GM19468 (cell line): ENCODE measurements around the gene ERO1A.
A peak's percentile ranks its signal among the peaks of the same experiment; 100 is the strongest.

ENCODE experiments used
- ATAC-seq: cut with Tn5 transposase; IDR thresholded peaks from one replicate; pipeline ENCODE4 v1.9.1; 2021; ENCODE audit warnings: mild to moderate bottlenecking, moderate library complexity, moderate number of reproducible peaks; ENCODE audit not compliant: unreplicated experiment; ENCODE audit errors: extremely low read depth

The ERO1A gene

DNA sequence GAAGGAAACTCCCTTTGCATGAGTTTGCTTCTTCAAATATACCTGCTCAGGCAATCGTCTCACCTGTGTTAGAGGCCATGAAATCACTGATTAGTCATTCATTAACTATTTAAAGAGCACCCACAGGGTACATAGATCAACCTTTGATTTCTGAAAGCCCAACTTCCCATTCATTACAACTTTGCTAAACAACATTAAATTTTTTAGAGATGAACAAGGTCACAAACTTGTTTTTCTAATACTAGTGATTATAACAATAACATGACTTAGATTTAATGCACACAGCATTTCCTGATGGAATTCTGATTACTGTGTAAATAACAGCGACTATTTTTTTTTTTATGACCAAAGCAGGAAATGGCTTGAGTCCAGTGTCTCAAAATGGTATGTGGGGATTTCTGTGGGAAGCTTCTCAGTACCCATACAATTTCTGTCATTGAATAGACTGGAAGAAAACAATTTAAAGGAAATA is 5.4 kb upstream of the ERO1A start:
- ATAC-seq = no peak

DNA sequence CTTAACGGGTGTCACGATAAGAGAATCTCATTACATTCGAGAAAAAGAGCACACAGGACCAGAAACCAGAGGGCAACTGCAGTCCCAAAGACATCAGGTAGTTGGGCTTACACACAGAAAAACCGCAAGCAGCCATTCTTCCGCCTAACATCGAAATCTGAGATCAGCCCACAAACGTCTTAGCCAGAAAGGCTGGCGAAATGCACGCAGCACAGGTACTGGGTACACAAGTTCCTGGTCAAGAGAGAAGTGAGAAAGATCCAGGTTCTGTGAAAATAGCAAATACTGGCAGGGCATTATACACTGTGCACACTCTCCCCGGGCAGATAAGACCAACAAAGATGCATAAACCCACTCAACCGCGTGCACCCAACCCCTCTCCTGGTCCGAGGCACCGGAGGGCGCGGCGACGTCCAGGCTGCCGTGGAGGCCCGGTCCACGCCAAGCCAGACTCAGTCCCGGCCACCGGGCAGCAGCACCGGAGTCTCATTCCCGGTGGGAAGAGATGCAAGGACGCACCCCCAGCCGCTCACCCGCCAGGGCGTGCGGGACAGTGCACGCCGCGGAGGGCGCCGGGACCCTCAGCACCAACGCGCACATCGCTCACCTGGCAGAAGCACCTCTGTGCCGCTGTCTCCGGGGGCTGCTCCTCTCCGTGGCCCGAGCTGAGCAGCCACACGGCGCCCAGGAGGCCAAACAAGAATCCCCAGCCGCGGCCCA is 437 bp downstream of the ERO1A start:
- ATAC-seq = peak; percentile 33

DNA sequence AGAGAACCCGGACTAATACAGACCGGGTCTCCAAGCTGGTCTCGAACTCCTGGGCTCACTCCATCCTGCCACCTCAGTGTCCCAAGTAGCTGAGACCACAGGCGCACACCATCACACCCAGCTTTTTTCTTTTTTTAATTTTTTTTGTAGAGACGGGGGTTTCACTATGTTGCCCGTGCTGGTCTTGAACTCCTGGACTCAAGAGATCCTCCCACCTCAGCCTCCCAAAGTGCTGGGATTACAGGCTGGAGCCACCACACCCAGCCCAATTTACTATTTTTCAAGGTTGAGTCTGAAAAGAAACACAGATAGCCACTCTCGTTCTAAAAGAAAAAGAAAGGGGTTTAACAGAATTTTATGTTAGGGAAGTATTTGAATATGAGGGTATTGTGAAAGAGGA is 1.8 kb downstream of the ERO1A start:
- no peak for ATAC-seq

DNA sequence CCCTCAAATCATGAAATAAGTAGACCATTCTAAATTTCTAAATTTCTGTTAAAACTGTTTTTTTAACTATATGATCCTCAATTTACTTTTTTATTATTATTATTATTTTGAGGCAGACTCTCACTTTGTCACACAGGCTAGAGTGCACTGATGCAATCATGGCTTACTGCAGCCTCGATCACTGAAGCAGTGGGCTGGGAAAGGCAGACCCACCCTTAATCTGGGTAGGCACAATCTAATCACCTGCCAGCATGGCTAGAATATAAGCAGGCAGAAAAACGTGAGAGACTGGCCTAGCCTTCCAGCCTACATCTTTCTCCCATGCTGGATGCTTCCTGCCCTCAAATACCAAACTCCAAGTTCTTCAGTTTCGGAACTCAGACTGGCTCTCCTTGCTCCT is 2.3 kb downstream of the ERO1A start:
- no peak for ATAC-seq

DNA sequence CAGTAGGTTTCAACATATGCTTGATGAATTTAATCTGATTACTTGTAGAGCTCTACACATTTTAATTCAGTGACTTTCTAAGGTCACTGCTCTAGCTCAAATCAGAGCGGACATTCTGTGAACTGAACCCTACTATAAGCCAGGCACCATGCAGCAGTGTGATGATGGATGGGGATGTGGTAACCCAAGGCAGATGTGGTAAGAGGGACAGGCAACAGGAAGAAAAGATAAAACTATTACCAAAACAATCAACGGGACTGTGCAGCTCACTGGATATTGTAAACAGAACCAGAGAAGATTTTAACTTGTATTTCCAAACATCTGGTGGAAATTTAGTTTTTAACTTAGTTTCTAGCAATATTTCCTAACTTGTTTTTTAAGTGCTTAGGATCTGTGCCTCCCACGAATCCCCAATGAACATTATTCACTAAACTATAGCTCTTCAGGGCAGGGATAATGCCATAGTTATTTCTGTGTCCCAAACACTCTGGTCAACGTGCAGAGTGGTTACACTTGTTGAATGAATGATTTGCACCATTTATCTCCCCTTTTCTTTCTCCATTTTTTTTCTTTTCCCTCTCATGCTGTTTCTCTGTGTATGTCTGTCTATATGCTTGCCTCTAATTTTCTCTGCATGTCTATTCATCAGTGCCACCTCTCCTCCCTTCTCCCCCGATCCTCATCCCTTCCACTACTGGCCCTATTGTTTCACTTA is 3.0 kb downstream of the ERO1A start:
- ATAC-seq = no peak

DNA sequence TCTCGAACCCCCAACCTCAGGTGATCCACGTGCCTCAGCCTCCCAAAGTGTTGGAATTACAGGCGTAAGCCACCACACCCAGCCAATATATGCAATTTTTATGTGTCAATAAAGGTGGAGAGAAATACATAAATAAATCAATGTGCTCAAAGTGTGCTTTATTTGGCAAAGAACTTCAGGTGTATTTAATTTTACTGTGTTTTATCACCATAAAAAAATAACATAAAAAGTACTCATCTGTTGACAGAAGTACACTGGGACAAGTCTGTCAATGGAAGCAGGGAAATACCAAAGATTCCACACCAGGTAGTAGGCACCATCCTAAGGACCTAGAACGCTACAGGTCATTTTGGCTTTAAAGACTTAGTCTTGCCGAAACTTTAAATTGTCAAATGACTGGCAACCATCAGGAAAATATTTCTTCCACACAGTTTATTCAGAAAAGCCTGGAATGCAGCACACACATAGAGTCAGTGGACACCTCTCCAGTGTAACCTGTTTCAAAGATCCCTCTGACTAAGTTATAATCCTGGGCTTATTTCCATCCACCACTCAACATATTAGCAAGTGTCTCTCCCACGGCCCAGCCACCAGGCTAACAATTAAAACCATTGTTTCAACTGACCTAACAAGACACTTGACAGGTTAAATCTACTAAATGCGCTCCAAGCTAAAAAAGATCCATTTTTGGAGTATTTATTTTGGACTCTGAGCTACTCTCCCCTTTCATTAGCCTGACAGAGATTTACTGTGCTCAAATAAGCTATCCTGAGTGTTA is 4.2 kb downstream of the ERO1A start:
- ATAC-seq = no peak

DNA sequence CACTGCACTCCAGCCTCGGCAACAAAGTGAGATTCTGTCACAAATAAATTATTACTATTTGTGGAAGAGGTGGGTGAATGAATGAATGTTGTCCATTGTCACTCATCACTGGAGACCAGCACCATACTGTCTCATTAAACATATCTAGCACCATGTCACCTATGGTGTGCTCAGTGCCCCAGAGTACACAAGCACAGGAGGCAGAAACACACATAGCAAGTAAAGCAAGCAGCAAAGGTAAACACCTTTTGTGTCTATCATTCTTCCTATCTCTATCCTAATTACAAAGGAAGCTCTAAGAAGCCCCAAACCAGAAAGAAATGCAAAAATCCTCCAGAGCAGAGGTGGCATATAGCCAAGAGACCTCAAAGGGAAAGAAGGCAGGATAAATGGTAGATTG is 9.2 kb downstream of the ERO1A start:
- no peak for ATAC-seq

DNA sequence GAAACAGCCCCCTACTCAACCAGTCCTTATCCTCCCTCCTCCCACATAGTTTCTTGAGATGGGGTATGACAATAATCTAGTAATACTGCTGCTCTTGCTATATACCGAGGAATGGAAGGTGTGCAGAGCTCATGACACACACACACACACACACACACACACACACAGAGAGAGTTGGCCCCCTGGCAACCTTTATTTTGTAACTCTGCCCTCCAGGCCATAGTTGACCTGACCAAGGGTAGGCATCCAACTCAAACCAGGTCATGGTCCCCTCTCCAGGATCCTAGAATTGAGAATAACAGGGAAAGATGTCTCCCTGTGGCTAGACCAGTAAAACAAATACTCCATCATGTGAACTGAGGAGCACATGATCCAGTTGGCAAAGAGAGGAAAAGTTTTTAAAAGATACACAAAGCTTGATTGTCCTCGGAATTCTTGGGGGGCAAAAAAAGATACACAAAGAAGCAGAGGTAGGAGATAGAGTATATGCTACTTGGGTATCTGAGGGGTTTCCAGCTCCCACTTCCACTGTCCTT is 11.3 kb downstream of the ERO1A start:
- no peak for ATAC-seq

DNA sequence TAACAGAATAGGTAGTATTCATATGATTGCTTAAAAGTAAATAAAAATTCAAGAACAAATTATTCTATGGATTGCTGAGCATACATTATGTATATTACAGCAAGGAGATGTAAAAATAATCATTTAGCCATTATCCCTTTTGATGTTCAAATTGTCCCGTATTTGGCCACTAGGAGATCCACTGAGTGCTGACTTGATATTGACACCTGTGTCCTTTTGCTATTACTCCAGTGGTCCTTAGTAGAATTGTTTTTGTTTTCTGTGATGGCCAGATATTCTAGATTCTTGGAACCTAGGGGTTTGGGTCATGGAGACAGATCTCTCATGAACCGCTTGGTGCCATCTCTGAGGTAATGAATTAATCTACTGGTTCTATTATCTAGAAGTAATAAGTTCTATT is 16.8 kb downstream of the ERO1A start:
- ATAC-seq = no peak

DNA sequence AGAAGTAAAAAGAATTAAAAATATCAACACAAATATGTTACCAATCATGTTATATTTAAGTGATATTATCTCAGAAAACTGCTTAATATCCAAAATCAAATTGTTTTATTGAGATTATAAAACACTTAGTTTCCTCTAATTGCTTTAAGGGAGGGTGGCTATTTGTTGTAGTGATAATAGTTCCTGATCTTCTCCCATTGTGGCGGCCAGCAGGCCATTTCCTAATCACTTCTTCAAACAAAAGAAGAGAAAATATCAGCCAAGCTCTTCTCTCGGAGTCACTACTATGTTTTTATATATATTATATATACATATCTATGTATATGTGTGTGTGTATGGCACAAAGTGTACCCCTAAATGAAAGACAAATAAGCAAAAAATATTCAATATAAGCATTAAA is 31.5 kb downstream of the ERO1A start:
- no peak for ATAC-seq

DNA sequence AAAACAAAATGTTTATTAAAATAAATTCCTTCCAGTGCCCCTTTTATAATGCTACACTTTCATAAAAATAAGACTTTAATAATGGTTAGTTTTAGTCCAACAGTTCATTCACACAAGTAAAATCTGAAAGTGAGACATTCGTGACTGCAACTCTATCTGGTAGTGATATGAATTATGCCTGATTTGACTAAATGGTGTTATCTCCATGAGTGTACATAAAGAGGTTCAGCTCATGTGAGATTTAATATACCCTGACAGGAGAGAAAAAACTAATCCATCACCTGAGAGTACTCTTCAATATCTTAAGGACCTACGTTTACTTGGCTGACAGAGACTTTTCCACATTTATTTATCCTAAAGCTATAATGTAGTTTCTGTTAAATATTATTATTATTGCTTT is 34.0 kb downstream of the ERO1A start:
- no peak for ATAC-seq

DNA sequence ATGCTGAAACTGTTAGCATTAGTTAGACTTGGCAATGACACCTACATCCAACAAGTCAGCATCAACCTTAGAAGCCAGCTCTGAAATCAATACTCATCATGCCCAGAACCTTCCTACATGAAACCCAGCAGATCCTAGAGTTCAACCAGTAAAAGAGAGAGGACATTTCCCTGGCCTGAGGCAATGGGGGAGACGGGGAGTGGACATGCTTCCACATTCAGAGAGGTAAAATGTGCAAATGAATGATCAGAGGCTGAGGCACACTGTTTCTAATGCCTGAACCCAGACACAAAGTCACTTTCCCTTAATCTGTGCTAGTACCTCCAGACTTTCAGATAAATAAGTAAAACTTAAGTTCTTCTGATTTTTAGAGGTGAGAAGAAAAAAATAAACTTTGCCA is 34.5 kb downstream of the ERO1A start:
- no peak for ATAC-seq

DNA sequence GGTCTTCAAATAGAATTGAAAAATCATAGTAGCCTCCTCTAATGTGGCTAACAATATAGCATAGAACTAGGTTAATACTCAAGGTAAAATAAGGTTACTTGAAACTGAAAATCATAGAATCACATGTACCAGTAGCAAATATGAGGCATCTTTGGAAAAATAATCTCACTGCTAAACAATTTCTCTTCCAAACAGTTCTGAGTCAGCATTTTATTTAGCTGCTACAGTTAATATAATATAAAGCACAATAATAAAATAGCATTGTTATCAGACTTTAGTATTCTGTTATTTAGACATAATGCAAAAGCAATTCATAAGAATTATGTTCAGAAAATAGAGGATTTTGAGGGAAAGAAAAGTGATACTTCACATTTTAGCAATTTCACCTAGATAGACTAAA is 35.0 kb downstream of the ERO1A start:
- ATAC-seq = no peak

DNA sequence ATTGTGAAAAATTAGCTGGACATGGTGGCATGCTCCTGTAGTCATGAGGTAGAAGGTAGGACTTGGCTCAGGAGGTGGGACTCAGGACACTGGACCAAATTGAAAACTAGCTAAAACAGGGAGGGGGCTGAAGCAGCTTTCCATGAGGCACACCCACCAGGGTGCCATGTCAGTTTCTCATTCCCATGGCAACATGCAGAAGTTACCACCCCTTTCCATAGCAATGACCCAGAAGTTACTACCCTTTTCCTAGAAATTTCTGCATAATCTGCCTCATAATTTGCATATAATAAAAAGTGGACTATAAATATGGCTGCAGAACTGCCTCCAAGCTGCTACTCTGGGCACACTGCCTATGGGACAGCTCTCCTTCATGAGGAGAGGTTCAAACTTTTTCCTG is 38.5 kb downstream of the ERO1A start:
- ATAC-seq = no peak

DNA sequence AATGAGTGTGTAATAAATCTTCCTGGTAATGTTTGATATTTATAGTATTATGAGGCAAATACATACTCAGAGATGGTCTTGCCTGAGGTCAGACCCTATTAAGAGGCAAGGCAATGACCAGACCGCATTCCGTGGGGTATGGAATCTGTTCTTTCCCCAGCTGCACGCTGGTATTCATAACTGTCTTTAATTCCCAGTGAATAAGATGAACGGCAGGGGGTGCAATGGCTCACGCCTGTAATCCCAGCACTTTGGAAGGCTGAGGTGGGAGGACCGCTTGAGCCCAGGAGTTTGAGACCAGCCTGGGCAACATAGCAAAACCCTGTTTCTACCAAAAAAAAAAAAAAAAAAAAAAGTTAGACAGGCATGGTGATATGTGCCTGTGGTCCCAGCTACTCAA is 44.6 kb downstream of the ERO1A start:
- ATAC-seq = no peak

DNA sequence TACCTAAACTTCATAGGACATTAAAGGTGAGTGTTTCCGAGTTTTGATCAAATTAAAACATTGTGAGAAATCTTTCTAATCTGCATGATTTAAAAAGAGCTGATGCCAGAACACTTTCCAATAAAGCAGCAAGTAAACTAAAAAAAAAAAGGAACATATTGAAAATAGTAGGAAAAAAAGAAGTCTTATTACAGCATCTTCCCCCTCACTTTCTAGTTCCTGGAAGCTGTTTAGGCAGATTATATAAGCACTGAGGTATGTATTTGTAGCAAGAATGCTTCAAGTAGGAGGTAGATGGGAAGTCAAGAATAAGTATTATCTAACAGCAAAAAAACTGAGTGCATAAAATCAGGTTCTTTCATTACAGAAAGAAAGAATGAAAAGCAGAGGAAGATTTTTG is 45.8 kb downstream of the ERO1A start:
- ATAC-seq = no peak

DNA sequence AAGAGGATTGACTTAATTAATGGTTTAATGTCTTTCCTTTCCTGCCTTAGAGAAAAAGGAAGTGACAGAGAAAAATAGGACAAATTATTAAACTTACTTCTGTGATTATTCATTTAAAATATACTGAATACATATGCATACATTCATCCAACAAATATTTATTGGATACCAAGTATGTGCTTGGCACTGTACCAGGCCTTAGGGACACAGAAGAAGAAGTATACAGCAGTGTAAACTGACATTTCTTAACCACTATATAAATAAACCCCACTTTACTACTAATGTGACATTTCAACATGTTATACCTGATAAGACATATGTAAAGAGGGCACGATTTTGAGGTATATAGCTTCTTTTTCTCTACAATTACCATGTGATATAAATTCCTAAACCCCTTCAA is 53.6 kb downstream of the ERO1A start:
- no peak for ATAC-seq

DNA sequence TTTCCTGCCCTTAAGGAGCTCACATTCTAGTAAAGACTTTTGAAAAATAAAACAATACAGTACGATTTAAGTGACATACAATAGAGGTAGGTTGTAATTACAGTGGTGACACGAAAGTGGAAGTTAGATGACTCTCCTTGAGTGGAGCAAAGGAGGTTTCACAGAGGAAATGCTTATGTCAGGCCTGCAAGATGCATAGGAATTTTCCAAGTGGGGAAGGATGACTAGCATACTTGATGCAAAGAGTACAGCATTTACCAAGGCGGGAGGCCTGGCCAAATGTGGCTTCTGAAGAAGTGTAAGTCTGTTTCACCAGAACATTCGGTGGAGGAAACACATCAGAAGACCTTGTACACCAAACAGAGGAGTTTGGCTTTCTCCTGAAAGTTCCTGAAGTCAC is 55.2 kb downstream of the ERO1A start:
- no peak for ATAC-seq

DNA sequence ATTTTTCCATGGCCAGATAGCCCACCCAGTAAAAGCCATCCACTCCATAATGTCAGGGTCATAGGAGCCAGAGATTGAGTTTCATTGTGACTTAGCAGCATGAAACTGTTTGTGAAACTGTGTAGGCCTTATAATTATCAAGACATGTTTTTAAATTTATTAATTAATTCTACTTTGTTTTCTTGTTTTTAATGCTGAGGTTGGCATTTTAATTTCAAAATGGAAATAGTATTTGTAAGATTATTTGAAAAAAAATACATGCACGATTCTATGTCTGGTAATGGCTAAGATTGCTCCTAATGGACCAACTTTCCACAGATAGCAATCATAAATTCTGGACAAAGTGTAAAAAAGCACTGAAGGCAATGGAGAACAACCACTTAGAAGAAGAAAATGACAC is 75.7 kb downstream of the ERO1A start:
- ATAC-seq = no peak

DNA sequence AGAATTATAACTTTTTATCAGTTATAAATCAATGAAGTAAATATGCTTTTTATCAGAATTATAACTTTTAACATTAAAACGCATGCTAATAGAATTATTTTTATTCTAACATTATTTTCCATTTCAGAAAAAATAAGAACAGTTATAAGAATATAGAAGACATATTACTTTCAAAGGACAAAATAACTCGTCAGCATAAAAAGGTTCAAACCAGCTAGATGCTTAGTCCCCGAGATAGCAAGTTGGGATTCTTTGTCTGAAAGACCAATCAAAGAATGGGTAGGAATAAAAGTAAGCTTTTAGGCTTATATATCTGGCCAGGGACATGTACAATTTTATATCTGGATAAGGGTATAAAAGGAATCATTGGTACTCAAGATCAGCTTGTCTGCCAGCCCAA is 76.8 kb downstream of the ERO1A start:
- ATAC-seq = no peak

DNA sequence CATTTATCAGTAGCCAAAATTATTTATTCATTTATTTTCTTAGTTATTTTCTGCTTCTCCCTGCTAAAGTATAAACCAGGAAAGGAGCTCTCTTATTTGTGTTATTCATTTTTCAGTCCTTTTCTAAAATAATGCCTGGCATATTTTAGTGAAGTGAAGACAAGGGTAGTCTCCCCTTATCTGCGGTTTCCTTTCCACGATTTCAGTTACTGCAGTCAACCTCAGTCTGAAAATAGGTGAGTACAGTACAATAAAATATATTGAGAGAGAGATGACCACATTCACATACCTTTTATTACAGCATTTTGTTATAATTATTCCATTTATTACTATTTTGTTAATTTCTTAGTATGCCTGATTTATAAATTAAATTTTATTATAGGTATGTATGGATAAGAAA is 85.2 kb downstream of the ERO1A start:
- ATAC-seq = no peak
